ENCODE data around the gene CNGB1. TPM values are rescaled to one million over a fixed set of nuclear protein-coding genes. Genes with fewer than 3 reads are reported as not detected.
"Not testable (repeated sequence)": the region's sequence is repeated elsewhere in the genome, so short reads cannot be mapped to it uniquely, and the experiment has no call there.

The CNGB1 gene
- total RNA-seq, 4 donors from 2014 or later: 1.1 to 2.8 TPM; not detected in 2

- TF ChIP-seq, protein P1, sequence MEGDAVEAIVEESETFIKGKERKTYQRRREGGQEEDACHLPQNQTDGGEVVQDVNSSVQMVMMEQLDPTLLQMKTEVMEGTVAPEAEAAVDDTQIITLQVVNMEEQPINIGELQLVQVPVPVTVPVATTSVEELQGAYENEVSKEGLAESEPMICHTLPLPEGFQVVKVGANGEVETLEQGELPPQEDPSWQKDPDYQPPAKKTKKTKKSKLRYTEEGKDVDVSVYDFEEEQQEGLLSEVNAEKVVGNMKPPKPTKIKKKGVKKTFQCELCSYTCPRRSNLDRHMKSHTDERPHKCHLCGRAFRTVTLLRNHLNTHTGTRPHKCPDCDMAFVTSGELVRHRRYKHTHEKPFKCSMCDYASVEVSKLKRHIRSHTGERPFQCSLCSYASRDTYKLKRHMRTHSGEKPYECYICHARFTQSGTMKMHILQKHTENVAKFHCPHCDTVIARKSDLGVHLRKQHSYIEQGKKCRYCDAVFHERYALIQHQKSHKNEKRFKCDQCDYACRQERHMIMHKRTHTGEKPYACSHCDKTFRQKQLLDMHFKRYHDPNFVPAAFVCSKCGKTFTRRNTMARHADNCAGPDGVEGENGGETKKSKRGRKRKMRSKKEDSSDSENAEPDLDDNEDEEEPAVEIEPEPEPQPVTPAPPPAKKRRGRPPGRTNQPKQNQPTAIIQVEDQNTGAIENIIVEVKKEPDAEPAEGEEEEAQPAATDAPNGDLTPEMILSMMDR (IDR thresholded peaks at IDR 0.05): no peak
- TF ChIP-seq POLR2A (IDR thresholded peaks at IDR 0.05): no peak
- H3K27ac ChIP-seq: no peak overlapping the region
Observed at GRCh38 chr16:57948027-57948426, 22.9 kb downstream of the CNGB1 start.

GRCh38 chr16:57947261-57947660 is 23.7 kb downstream of the CNGB1 start:
- no peaks in the 10 kb centered on the region for H3K36me3 ChIP-seq
- H3K4me1 ChIP-seq: no peaks in the 10 kb centered on the region
- TF ChIP-seq POLR2A (IDR thresholded peaks at IDR 0.05): no peak
- TF ChIP-seq, protein P1 (IDR thresholded peaks at IDR 0.05): no peak
- no peaks in the 10 kb centered on the region for H3K9me3 ChIP-seq
- no peak overlapping the region for H3K27ac ChIP-seq
- DNase-seq: no peak
- H3K27me3 ChIP-seq: no peaks in the 10 kb centered on the region
- no peak overlapping the region for H3K4me3 ChIP-seq

More at GRCh38 chr16:57948027-57948426, 22.9 kb downstream of the CNGB1 start:
- Histone ChIP-seq H3K27me3 (no peaks in the 10 kb centered on the region), H3K9me3 (no peaks in the 10 kb centered on the region), H3K36me3 (no peaks in the 10 kb centered on the region), H3K4me3 (no peak overlapping the region), H3K4me1 (no peaks in the 10 kb centered on the region)
- no peak for DNase-seq

GRCh38 chr16:57946181-57946801 is 24.6 kb downstream of the CNGB1 start:
- H3K27me3 ChIP-seq: no peaks in the 10 kb centered on the region
- no peak for DNase-seq
- H3K4me1 ChIP-seq: no peaks in the 10 kb centered on the region
- no peak overlapping the region for H3K4me3 ChIP-seq
- no peak overlapping the region for H3K27ac ChIP-seq
- no peaks in the 10 kb centered on the region for H3K9me3 ChIP-seq
- no peaks in the 10 kb centered on the region for H3K36me3 ChIP-seq
- TF ChIP-seq, protein P1 (IDR thresholded peaks at IDR 0.05): no peak
- TF ChIP-seq POLR2A (IDR thresholded peaks at IDR 0.05): no peak

- H3K27ac ChIP-seq: no peak overlapping the region
- no peak overlapping the region for H3K4me3 ChIP-seq
- no peak for DNase-seq
- TF ChIP-seq, protein P1 (IDR thresholded peaks at IDR 0.05): no peak
- no peak for TF ChIP-seq POLR2A (IDR thresholded peaks at IDR 0.05)
- no peaks in the 10 kb centered on the region for H3K36me3 ChIP-seq
- no peaks in the 10 kb centered on the region for H3K9me3 ChIP-seq
- no peaks in the 10 kb centered on the region for H3K4me1 ChIP-seq
- no peaks in the 10 kb centered on the region for H3K27me3 ChIP-seq
Observed at GRCh38 chr16:57945740-57946138, 25.2 kb downstream of the CNGB1 start.

GRCh38 chr16:57944970-57945739 is 25.8 kb downstream of the CNGB1 start:
- no peaks in the 10 kb centered on the region for H3K4me1 ChIP-seq
- H3K36me3 ChIP-seq: no peaks in the 10 kb centered on the region
- no peak for DNase-seq
- H3K27ac ChIP-seq: no peak overlapping the region
- no peak overlapping the region for H3K4me3 ChIP-seq
- no peaks in the 10 kb centered on the region for H3K9me3 ChIP-seq
- TF ChIP-seq, protein P1 (IDR thresholded peaks at IDR 0.05): no peak
- no peak for TF ChIP-seq POLR2A (IDR thresholded peaks at IDR 0.05)
- H3K27me3 ChIP-seq: no peaks in the 10 kb centered on the region

DNA sequence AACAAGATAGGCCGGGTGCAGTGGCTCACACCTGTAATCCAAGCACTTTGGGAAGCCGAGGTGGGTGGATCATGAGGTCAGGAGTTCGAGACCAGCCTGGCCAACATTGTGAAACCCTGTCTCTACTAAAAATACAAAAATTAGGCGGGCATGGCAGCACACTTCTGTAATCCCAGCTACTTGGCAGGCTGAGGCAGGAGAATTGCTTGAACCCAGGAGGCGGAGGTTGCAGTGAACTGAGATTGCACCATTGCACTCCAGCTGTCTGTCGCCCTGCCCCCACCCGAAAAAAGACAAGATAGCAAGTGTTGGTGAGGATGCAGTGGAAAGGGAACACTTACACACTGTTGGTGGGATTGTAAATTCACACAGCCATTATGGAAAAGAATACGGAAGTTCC is 27.5 kb downstream of the CNGB1 start:
- not testable (repeated sequence) for H3K27me3 ChIP-seq, H3K27ac ChIP-seq, DNase-seq, H3K9me3 ChIP-seq, H3K4me3 ChIP-seq, H3K36me3 ChIP-seq, H3K4me1 ChIP-seq

GRCh38 chr16:57941901-57942300 is 29.0 kb downstream of the CNGB1 start:
- DNase-seq, H3K4me1 ChIP-seq, H3K4me3 ChIP-seq, H3K9me3 ChIP-seq, H3K36me3 ChIP-seq, H3K27ac ChIP-seq, H3K27me3 ChIP-seq: not testable (repeated sequence)

Data from Peyer's patch (tissue), 4 donors.